Glomerular visceral epithelial cell (primary cell): ENCODE measurements around the gene PTPRT.

Experiments used
- DNase-seq: peaks from one replicate; pipeline ENCODE4 v3.0.0-alpha.2; 2016; ENCODE audit errors: extremely low spot score

PTPRT gene

GRCh38 chr20:42549496-42549895 is 640.2 kb downstream of the PTPRT start:
- no peak for DNase-seq

GRCh38 chr20:42544926-42545325 is 644.8 kb downstream of the PTPRT start:
- no peak for DNase-seq

GRCh38 chr20:42532831-42533230 is 656.9 kb downstream of the PTPRT start:
- no peak for DNase-seq

- no peak for DNase-seq
Observed at GRCh38 chr20:42531508-42531961, 658.2 kb downstream of the PTPRT start.

- no peak for DNase-seq
Observed at GRCh38 chr20:42530855-42531448, 658.8 kb downstream of the PTPRT start.

GRCh38 chr20:42530191-42530590 is 659.5 kb downstream of the PTPRT start:
- no peak for DNase-seq

GRCh38 chr20:42524058-42524457 is 665.6 kb downstream of the PTPRT start:
- no peak for DNase-seq

- no peak for DNase-seq
Observed at GRCh38 chr20:42516692-42517091, 673.0 kb downstream of the PTPRT start.

GRCh38 chr20:42510686-42511085 is 679.0 kb downstream of the PTPRT start:
- no peak for DNase-seq

GRCh38 chr20:42507874-42508273 is 681.8 kb downstream of the PTPRT start:
- no peak for DNase-seq

GRCh38 chr20:42506397-42506796 is 683.3 kb downstream of the PTPRT start:
- no peak for DNase-seq

GRCh38 chr20:42502591-42502990 is 687.1 kb downstream of the PTPRT start:
- no peak for DNase-seq

GRCh38 chr20:42496595-42496994 is 693.1 kb downstream of the PTPRT start:
- DNase-seq, result no peak

- no peak for DNase-seq
Observed at GRCh38 chr20:42494290-42494689, 695.4 kb downstream of the PTPRT start.

GRCh38 chr20:42493001-42493400 is 696.7 kb downstream of the PTPRT start:
- DNase-seq, result no peak

GRCh38 chr20:42492290-42492689 is 697.4 kb downstream of the PTPRT start:
- DNase-seq, result no peak

- no peak for DNase-seq
Observed at GRCh38 chr20:42485556-42485955, 704.1 kb downstream of the PTPRT start.

- DNase-seq, result no peak
Observed at GRCh38 chr20:42484790-42485375, 704.8 kb downstream of the PTPRT start.

GRCh38 chr20:42484335-42484734 is 705.4 kb downstream of the PTPRT start:
- no peak for DNase-seq

- no peak for DNase-seq
Observed at GRCh38 chr20:42483730-42484303, 705.9 kb downstream of the PTPRT start.

- no peak for DNase-seq
Observed at GRCh38 chr20:42482808-42483207, 706.9 kb downstream of the PTPRT start.

- no peak for DNase-seq
Observed at GRCh38 chr20:42475773-42476172, 713.9 kb downstream of the PTPRT start.

GRCh38 chr20:42474646-42475045 is 715.1 kb downstream of the PTPRT start:
- DNase-seq, result no peak

- no peak for DNase-seq
Observed at GRCh38 chr20:42472198-42472597, 717.5 kb downstream of the PTPRT start.
